OCI-LY3 (cell line): ENCODE data around the gene IFT80.

Experiments used
- H2AFZ ChIP-seq: fragments of 200-600, 300-600 bp; shearing (Covaris generic); 2 replicates; pipeline ENCODE4 v1.6.0; 2014; ENCODE audit warnings: antibody characterized with exemption, low read depth, low read length
- H3K27ac ChIP-seq: fragments of 200-600, 300-600 bp; sonication (generic); 2 replicates; pipeline ENCODE4 v1.5.1; 2014; ENCODE audit warnings: mild to moderate bottlenecking, low read length, moderate library complexity, mixed read lengths
- H3K27me3 ChIP-seq: fragments of 200-600, 300-600 bp; sonication (generic); 2 replicates; pipeline ENCODE4 v1.6.1; 2014; ENCODE audit warnings: low read depth, low read length, mixed read lengths
- H3K36me3 ChIP-seq: fragments of 200-600, 300-600 bp; sonication (generic); replicated peaks from 2 replicates; pipeline ENCODE3; 2014; ENCODE audit warnings: low read depth, low read length, mixed read lengths
- H3K4me1 ChIP-seq: fragments of 300-600, 200-600 bp; sonication (generic); 2 replicates; pipeline ENCODE4 v1.6.1; 2014; ENCODE audit warnings: low read length, mixed read lengths
- H3K4me2 ChIP-seq: fragments of 200-600, 300-600 bp; sonication (generic); 2 replicates; pipeline ENCODE4 v1.6.1; 2014; ENCODE audit warnings: low read length, mixed read lengths
- H3K4me3 ChIP-seq: fragments of 300-600, 200-600 bp; sonication (generic); 2 replicates; pipeline ENCODE4 v1.5.1; 2014; ENCODE audit warnings: antibody characterized with exemption, mild to moderate bottlenecking, low read length, moderate library complexity
- H3K79me2 ChIP-seq: fragments of 300-600, 200-600 bp; shearing (Covaris generic); 2 replicates; pipeline ENCODE4 v1.6.1; 2014; ENCODE audit warnings: mild to moderate bottlenecking, low read length, mixed read lengths
- H3K9ac ChIP-seq: fragments of 300-600, 200-600 bp; shearing (Covaris generic); 2 replicates; pipeline ENCODE4 v1.6.0; 2014; ENCODE audit warnings: mild to moderate bottlenecking, low read length, moderate library complexity
- H3K9me3 ChIP-seq: fragments of 200-600, 300-600 bp; shearing (Covaris generic); 2 replicates; pipeline ENCODE4 v1.6.1; 2014; ENCODE audit warnings: low read length, mixed read lengths; ENCODE audit not compliant: insufficient read depth
- H4K20me1 ChIP-seq: fragments of 200-600, 300-600 bp; sonication (generic); 2 replicates; pipeline ENCODE4 v1.6.1; 2016; ENCODE audit warnings: low read length, mixed read lengths; ENCODE audit not compliant: insufficient read depth
- CTCF ChIP-seq: fragments of 200-600, 300-600 bp; sonication (generic); IDR thresholded peaks from 2 replicates; pipeline ENCODE4 v1.5.1; 2014; ENCODE audit warnings: antibody characterized with exemption, low read length, low read depth
- EZH2phosphoT487 ChIP-seq: fragments of 200-600 bp; shearing (Covaris generic); IDR thresholded peaks from 2 replicates; pipeline ENCODE4 v1.6.1; 2018; ENCODE audit warnings: antibody characterized with exemption, mixed run types, low read depth

IFT80 gene

GRCh38 chr3:160444411-160444810 is 45.4 kb upstream of the IFT80 start:
- H3K9me3 ChIP-seq = no peaks in the 10 kb centered on the region
- peaks cover 12% of the 10 kb centered on the region for H3K4me1 ChIP-seq
- no peak overlapping the region for H3K4me3 ChIP-seq
- H3K27ac ChIP-seq = no peak overlapping the region
- H2AFZ ChIP-seq = no peak overlapping the region
- peaks cover 4% of the 10 kb centered on the region; the same call in 1 of the 2 replicates for H4K20me1 ChIP-seq
- H3K9ac ChIP-seq = no peak overlapping the region
- peaks cover 40% of the 10 kb centered on the region for H3K36me3 ChIP-seq
- no peak overlapping the region for H3K4me2 ChIP-seq
- peaks cover 93% of the 10 kb centered on the region for H3K79me2 ChIP-seq
- no peaks in the 10 kb centered on the region for H3K27me3 ChIP-seq
- TF ChIP-seq CTCF (no peak), EZH2phosphoT487 (no peak)

- Histone ChIP-seq H3K79me2 (peaks cover 88% of the 10 kb centered on the region), H3K4me3 (no peak overlapping the region), H3K4me2 (no peak overlapping the region), H3K27me3 (no peaks in the 10 kb centered on the region), H3K9ac (no peak overlapping the region), H2AFZ (no peak overlapping the region), H3K36me3 (peaks cover 54% of the 10 kb centered on the region), H3K27ac (no peak overlapping the region), H3K4me1 (no peaks in the 10 kb centered on the region), H4K20me1 (peaks cover 4% of the 10 kb centered on the region; the same call in 1 of the 2 replicates), H3K9me3 (no peaks in the 10 kb centered on the region)
- TF ChIP-seq CTCF (no peak), EZH2phosphoT487 (no peak)
Measured at GRCh38 chr3:160440687-160441086, 41.7 kb upstream of the IFT80 start.

- H3K27me3 ChIP-seq = no peaks in the 10 kb centered on the region
- H3K9ac ChIP-seq = no peak overlapping the region
- no peaks in the 10 kb centered on the region for H3K9me3 ChIP-seq
- no peak overlapping the region for H3K27ac ChIP-seq
- H3K4me1 ChIP-seq = no peaks in the 10 kb centered on the region
- no peak overlapping the region for H3K4me2 ChIP-seq
- no peak for TF ChIP-seq EZH2phosphoT487
- no peak for TF ChIP-seq CTCF
- peaks cover 94% of the 10 kb centered on the region for H3K79me2 ChIP-seq
- H2AFZ ChIP-seq = no peak overlapping the region
- H4K20me1 ChIP-seq = peaks cover 6% of the 10 kb centered on the region; the same call in 1 of the 2 replicates
- no peak overlapping the region for H3K4me3 ChIP-seq
- H3K36me3 ChIP-seq = peaks cover 72% of the 10 kb centered on the region
Measured at GRCh38 chr3:160437083-160437455, 38.0 kb upstream of the IFT80 start.

GRCh38 chr3:160435747-160436146 is 36.7 kb upstream of the IFT80 start:
- Histone ChIP-seq H3K4me2 (no peak overlapping the region), H3K79me2 (peaks cover 88% of the 10 kb centered on the region), H3K27me3 (no peaks in the 10 kb centered on the region), H2AFZ (no peak overlapping the region), H3K36me3 (peaks cover 73% of the 10 kb centered on the region), H3K27ac (no peak overlapping the region), H3K9ac (no peak overlapping the region), H3K4me1 (no peaks in the 10 kb centered on the region), H4K20me1 (0 out of 2 replicates have a peak, but pooled peaks cover 2% of the 10 kb centered on the region), H3K9me3 (no peaks in the 10 kb centered on the region), H3K4me3 (no peak overlapping the region)
- no peak for TF ChIP-seq EZH2phosphoT487
- TF ChIP-seq CTCF = no peak
